Right ventricle myocardium inferior (tissue), 1 donor: ENCODE data around the gene GPHA2. TPM values are rescaled to one million over a fixed set of nuclear protein-coding genes. Genes with fewer than 3 reads are reported as not detected.

Experiments
- microRNA-seq: library from miRNA; unstranded; fragments of <30 nt; microRNA quantifications from one replicate; pipeline ENCODE4 v1.2.0, GENCODE V29; 2020
- total RNA-seq: library from RNA; stranded (reverse); fragmentation: NEBNext Ultra II Directional; extraction: Animal tissue kit (Norgen Biotek cat#: 25700); gene quantifications from one replicate; pipeline ENCODE4 v1.2.1, GENCODE V29; 2021
- donor health status: DM: no; HTN: yes; CAD: no; lungs with severe emphysema.

Gene GPHA2
- total RNA-seq, 1 donor from 2014 or later: not detected

Small RNA genes within 50 kb of the gene (microRNA-seq; reads per million reads assigned to microRNA genes)
- gene MIR6749 (not detected), gene MIR6750 (not detected)

Other genes starting within 250 kb of the GPHA2 start
- 1.9 TPM for gene NRXN2, start 212.7 kb downstream of the GPHA2 start, total RNA-seq
- 46.8 TPM for gene RASGRP2, start 191.8 kb downstream of the GPHA2 start, total RNA-seq
- 179 TPM for gene PYGM, start 175.9 kb downstream of the GPHA2 start, total RNA-seq
- 172 TPM for gene SF1, start 157.4 kb downstream of the GPHA2 start, total RNA-seq
- 11.3 TPM for gene MAP4K2, start 132.7 kb downstream of the GPHA2 start, total RNA-seq
- 8.4 TPM for gene MEN1, start 125.3 kb downstream of the GPHA2 start, total RNA-seq
- gene CDC42BPG, start 91.2 kb downstream of the GPHA2 start, total RNA-seq: 0.16 TPM
- 56.0 TPM for gene EHD1, start 57.3 kb downstream of the GPHA2 start, total RNA-seq
- 10.7 TPM for gene ATG2A, start 18.7 kb downstream of the GPHA2 start, total RNA-seq
- gene PPP2R5B, start 11.2 kb downstream of the GPHA2 start, total RNA-seq: 20.6 TPM
- gene MAJIN, start 36.2 kb upstream of the GPHA2 start, total RNA-seq: not detected
- 1.5 TPM for gene BATF2, start 61.1 kb upstream of the GPHA2 start, total RNA-seq
- 131 TPM for gene ARL2, start 78.3 kb upstream of the GPHA2 start, total RNA-seq
- 18.3 TPM for gene SNX15, start 91.5 kb upstream of the GPHA2 start, total RNA-seq
- 7.5 TPM for gene SAC3D1, start 105.3 kb upstream of the GPHA2 start, total RNA-seq
- 3.4 TPM for gene NAALADL1, start 122.7 kb upstream of the GPHA2 start, total RNA-seq
- gene CDCA5, start 148.1 kb upstream of the GPHA2 start, total RNA-seq: 1.7 TPM
- gene ZFPL1, start 148.3 kb upstream of the GPHA2 start, total RNA-seq: 25.0 TPM
- gene VPS51, start 160.3 kb upstream of the GPHA2 start, total RNA-seq: 95.2 TPM
- gene TM7SF2, start 176.0 kb upstream of the GPHA2 start, total RNA-seq: 53.1 TPM
- 5.8 TPM for gene ZNHIT2, start 181.8 kb upstream of the GPHA2 start, total RNA-seq
- gene FAU, start 186.2 kb upstream of the GPHA2 start, total RNA-seq: 714 TPM
- 35.8 TPM for gene MRPL49, start 186.4 kb upstream of the GPHA2 start, total RNA-seq
- gene SYVN1, start 198.6 kb upstream of the GPHA2 start, total RNA-seq: 27.1 TPM
- not detected for gene SPDYC, start 234.3 kb upstream of the GPHA2 start, total RNA-seq
- 82.9 TPM for gene CAPN1, start 246.0 kb upstream of the GPHA2 start, total RNA-seq